ENCODE measurements around the gene MAPK13. TPM values are rescaled to one million over a fixed set of nuclear protein-coding genes. Genes with fewer than 3 reads are reported as not detected.

MAPK13 gene
- polyA plus RNA-seq, 1 donor from 2014 or later: 1.8 TPM

DNA sequence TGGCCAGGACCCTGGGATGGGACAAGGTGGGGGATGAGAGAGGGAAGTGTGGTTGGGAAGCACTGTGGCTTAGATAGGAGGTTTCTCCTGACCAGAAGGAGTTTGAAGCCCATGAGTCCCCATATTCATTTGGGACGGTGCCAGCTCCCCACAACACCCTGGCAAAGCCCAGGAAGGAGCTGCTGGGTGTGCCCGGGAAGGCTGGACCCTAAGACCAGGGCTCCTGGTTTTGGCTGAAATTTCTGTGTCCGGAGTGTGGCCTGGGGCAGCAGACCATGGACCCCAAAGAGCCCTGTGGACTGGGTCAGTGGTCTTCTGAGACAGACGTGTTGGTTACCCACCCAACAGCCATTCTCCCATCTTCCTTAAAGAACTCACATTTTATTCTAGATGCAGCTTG lies 15.2 kb downstream of the MAPK13 start:
- Histone ChIP-seq H3K27ac (ENCODE audit: low read length) (no peak overlapping the region), H3K27me3 (ENCODE audit: insufficient read depth, low read depth, low read length) (no peaks in the 10 kb centered on the region), H3K4me2 (ENCODE audit: low read length) (no peak overlapping the region), H3K9me2 (ENCODE audit: insufficient read depth, low read length) (no peaks in the 10 kb centered on the region), H3K9me3 (ENCODE audit: low read length) (no peaks in the 10 kb centered on the region), H3K36me3 (ENCODE audit: insufficient read depth, low read length) (no peaks in the 10 kb centered on the region), H3K9ac (ENCODE audit: low read length) (no peak overlapping the region), H3K4me3 (ENCODE audit: low read length) (no peak overlapping the region), H4K20me1 (ENCODE audit: insufficient read depth) (no peaks in the 10 kb centered on the region), H2AFZ (ENCODE audit: low read depth, low read length) (no peak overlapping the region), H3K79me2 (replicated peaks; ENCODE audit: insufficient read depth, low read length) (no peaks in the 10 kb centered on the region), H3F3A (ENCODE audit: insufficient read depth, low read length, poor library complexity, severe bottlenecking) (no peaks in the 10 kb centered on the region)
- TF ChIP-seq RAD21 (conservative IDR thresholded peaks at IDR 0.05): no peak
- no peak for TF ChIP-seq MXI1 (conservative IDR thresholded peaks at IDR 0.05; ENCODE audit: poor library complexity, severe bottlenecking)
- no peak for TF ChIP-seq POLR2AphosphoS5 (IDR thresholded peaks at IDR 0.05)
- TF ChIP-seq, protein P1, sequence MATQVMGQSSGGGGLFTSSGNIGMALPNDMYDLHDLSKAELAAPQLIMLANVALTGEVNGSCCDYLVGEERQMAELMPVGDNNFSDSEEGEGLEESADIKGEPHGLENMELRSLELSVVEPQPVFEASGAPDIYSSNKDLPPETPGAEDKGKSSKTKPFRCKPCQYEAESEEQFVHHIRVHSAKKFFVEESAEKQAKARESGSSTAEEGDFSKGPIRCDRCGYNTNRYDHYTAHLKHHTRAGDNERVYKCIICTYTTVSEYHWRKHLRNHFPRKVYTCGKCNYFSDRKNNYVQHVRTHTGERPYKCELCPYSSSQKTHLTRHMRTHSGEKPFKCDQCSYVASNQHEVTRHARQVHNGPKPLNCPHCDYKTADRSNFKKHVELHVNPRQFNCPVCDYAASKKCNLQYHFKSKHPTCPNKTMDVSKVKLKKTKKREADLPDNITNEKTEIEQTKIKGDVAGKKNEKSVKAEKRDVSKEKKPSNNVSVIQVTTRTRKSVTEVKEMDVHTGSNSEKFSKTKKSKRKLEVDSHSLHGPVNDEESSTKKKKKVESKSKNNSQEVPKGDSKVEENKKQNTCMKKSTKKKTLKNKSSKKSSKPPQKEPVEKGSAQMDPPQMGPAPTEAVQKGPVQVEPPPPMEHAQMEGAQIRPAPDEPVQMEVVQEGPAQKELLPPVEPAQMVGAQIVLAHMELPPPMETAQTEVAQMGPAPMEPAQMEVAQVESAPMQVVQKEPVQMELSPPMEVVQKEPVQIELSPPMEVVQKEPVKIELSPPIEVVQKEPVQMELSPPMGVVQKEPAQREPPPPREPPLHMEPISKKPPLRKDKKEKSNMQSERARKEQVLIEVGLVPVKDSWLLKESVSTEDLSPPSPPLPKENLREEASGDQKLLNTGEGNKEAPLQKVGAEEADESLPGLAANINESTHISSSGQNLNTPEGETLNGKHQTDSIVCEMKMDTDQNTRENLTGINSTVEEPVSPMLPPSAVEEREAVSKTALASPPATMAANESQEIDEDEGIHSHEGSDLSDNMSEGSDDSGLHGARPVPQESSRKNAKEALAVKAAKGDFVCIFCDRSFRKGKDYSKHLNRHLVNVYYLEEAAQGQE (IDR thresholded peaks at IDR 0.05; ENCODE audit: borderline replicate concordance): no peak
- TF ChIP-seq SMC3 (conservative IDR thresholded peaks at IDR 0.05; ENCODE audit: poor library complexity): no peak
- TF ChIP-seq, protein P2, sequence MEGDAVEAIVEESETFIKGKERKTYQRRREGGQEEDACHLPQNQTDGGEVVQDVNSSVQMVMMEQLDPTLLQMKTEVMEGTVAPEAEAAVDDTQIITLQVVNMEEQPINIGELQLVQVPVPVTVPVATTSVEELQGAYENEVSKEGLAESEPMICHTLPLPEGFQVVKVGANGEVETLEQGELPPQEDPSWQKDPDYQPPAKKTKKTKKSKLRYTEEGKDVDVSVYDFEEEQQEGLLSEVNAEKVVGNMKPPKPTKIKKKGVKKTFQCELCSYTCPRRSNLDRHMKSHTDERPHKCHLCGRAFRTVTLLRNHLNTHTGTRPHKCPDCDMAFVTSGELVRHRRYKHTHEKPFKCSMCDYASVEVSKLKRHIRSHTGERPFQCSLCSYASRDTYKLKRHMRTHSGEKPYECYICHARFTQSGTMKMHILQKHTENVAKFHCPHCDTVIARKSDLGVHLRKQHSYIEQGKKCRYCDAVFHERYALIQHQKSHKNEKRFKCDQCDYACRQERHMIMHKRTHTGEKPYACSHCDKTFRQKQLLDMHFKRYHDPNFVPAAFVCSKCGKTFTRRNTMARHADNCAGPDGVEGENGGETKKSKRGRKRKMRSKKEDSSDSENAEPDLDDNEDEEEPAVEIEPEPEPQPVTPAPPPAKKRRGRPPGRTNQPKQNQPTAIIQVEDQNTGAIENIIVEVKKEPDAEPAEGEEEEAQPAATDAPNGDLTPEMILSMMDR (IDR thresholded peaks at IDR 0.05; ENCODE audit: poor library complexity, severe bottlenecking): no peak
- no peak for TF ChIP-seq EP300 (conservative IDR thresholded peaks at IDR 0.05; ENCODE audit: poor library complexity, severe bottlenecking)
- no peak for TF ChIP-seq EZH2 (IDR thresholded peaks at IDR 0.05; ENCODE audit: borderline replicate concordance, insufficient read depth, low read length, poor library complexity, severe bottlenecking)
- TF ChIP-seq TAF1 (IDR thresholded peaks at IDR 0.05; ENCODE audit: low read depth): no peak

DNA sequence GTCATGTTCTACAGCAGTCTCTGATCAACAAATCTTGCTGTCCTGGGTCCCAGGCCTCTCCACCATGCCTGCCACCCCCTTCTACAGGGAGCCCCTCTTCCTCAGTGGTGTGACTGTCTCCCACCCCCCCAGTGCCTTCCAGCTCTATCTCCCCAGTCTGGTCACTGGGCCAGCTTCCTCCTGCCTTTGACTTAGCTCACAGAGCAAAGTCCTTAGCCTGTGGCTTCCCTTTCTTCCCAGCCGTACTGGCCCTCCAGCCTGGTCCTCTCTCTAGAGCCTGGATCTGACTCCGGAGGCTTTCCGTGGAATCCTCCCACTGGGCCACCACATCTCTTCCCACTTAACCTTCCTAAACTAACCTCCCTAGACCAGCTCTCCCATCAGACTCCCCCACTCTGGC lies 17.0 kb downstream of the MAPK13 start:
- TF ChIP-seq, protein P1 (IDR thresholded peaks at IDR 0.05; ENCODE audit: borderline replicate concordance): no peak
- TF ChIP-seq POLR2AphosphoS5 (IDR thresholded peaks at IDR 0.05): no peak
- no peak for TF ChIP-seq EP300 (conservative IDR thresholded peaks at IDR 0.05; ENCODE audit: poor library complexity, severe bottlenecking)
- TF ChIP-seq EZH2 (IDR thresholded peaks at IDR 0.05; ENCODE audit: borderline replicate concordance, insufficient read depth, low read length, poor library complexity, severe bottlenecking): no peak
- TF ChIP-seq SMC3 (conservative IDR thresholded peaks at IDR 0.05; ENCODE audit: poor library complexity): no peak
- TF ChIP-seq TAF1 (IDR thresholded peaks at IDR 0.05; ENCODE audit: low read depth): no peak
- no peak for TF ChIP-seq MXI1 (conservative IDR thresholded peaks at IDR 0.05; ENCODE audit: poor library complexity, severe bottlenecking)
- TF ChIP-seq, protein P2 (IDR thresholded peaks at IDR 0.05; ENCODE audit: poor library complexity, severe bottlenecking): no peak
- no peak for TF ChIP-seq RAD21 (conservative IDR thresholded peaks at IDR 0.05)
- H3K36me3 ChIP-seq (ENCODE audit: insufficient read depth, low read length): no peaks in the 10 kb centered on the region

More for the DNA sequence above, 17.0 kb downstream of the MAPK13 start:
- Histone ChIP-seq H3F3A (ENCODE audit: insufficient read depth, low read length, poor library complexity, severe bottlenecking) (no peaks in the 10 kb centered on the region), H2AFZ (ENCODE audit: low read depth, low read length) (no peak overlapping the region), H4K20me1 (ENCODE audit: insufficient read depth) (no peaks in the 10 kb centered on the region), H3K9ac (ENCODE audit: low read length) (no peak overlapping the region), H3K79me2 (replicated peaks; ENCODE audit: insufficient read depth, low read length) (no peaks in the 10 kb centered on the region), H3K4me2 (ENCODE audit: low read length) (no peak overlapping the region), H3K9me2 (ENCODE audit: insufficient read depth, low read length) (no peaks in the 10 kb centered on the region), H3K4me3 (ENCODE audit: low read length) (no peak overlapping the region), H3K9me3 (ENCODE audit: low read length) (no peaks in the 10 kb centered on the region), H3K27me3 (ENCODE audit: insufficient read depth, low read depth, low read length) (no peaks in the 10 kb centered on the region), H3K27ac (ENCODE audit: low read length) (no peak overlapping the region)
